ENCODE measurements around the gene HINFP.
"Not testable (repeated sequence)": the region's sequence is repeated elsewhere in the genome, so short reads cannot be mapped to it uniquely, and the experiment has no call there.

The HINFP gene

GRCh38 chr11:119100994-119101758 is 20.2 kb upstream of the HINFP start:
- no peak for DNase-seq

DNA sequence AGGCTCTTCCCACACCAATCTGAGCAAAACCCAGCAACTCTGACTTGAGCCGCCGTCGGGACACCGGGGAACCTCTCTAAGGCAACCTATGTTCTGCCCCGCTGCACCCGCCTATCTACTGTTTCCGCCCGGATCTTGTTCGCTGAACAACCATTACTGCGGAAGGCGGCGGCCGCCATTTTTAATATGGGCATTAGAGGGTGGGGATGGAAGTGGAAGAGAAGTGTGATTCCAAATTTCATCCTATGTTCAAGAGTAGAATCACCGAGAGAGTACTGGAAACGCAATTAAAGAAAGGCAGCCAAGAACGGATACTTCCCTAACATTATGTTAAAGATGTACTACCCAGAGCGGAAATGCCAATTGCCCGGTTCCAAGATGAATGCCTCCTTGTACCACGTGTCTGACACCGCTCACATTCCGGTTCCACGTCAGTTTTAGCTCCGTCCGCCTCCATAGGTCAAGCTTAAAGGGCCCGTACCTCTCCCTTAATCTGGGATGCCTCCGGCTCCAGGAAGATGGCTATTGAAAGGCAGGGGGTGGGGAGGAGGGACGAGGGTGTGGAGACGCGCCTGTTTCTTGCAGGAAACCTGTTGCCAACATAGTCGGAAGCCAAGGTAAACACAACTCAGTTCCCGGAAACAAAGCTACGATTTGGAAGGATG is 19.5 kb upstream of the HINFP start, which contains the start of gene DPAGT1:
DPAGT1 (minus strand) TSS at position 95 of the 665 bp plus-strand sequence. CDS start 198 bp downstream, outside the sequence.
- DNase-seq, result peak; percentile 62

GRCh38 chr11:119103161-119103664 is 18.2 kb upstream of the HINFP start:
- not testable (repeated sequence) for DNase-seq

DNA sequence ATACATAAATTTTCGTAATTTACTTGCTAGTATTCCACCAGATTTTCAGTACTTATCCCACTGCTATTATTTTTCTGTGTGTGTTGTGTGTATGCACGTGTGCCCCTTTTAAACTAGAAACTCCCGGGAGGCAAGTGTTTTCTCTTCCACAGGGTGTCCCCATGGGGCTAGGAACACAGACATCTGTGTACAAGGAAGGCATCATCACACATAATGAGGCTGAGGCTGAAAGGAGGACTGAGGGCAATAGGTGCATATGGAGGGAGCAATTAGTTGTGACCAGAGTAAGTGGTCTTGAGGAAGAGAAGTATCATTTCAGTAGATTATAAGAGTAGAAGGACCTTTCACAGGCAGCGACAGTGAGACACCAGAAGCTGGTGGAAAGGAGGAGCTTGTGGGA is 17.6 kb upstream of the HINFP start:
- peak; percentile 29 for DNase-seq

- peak; percentile 43 for DNase-seq
Observed at GRCh38 chr11:119106564-119107537, 14.5 kb upstream of the HINFP start, which contains the start of gene C2CD2L. TSS of gene C2CD2L (plus strand) at chr11:119107344. CDS start at chr11:119107742, 398 bp downstream.

DNA sequence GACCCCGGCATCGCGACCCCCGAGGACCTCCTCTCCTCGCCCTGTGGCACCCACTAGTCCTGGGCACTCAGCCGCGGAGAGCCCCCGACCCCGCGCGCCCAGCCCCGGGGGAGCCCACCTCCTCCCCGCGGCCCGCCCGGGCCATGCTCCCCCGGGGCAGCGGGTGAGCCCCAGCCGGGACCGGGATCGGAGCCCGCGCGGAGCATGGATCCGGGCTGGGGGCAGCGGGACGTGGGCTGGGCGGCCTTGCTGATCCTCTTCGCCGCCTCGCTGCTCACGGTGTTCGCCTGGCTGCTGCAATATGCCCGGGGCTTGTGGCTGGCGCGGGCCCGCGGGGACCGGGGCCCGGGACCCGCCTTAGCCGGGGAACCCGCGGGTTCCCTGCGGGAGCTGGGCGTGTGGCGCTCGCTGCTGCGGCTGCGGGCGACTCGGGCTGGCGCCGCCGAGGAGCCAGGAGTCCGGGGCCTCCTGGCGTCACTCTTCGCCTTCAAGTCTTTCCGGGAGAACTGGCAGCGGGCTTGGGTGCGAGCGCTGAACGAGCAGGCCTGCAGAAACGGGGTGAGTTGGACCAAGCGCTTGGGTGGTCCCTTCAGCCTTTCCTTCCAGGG is 13.7 kb upstream of the HINFP start:
- no peak for DNase-seq

DNA sequence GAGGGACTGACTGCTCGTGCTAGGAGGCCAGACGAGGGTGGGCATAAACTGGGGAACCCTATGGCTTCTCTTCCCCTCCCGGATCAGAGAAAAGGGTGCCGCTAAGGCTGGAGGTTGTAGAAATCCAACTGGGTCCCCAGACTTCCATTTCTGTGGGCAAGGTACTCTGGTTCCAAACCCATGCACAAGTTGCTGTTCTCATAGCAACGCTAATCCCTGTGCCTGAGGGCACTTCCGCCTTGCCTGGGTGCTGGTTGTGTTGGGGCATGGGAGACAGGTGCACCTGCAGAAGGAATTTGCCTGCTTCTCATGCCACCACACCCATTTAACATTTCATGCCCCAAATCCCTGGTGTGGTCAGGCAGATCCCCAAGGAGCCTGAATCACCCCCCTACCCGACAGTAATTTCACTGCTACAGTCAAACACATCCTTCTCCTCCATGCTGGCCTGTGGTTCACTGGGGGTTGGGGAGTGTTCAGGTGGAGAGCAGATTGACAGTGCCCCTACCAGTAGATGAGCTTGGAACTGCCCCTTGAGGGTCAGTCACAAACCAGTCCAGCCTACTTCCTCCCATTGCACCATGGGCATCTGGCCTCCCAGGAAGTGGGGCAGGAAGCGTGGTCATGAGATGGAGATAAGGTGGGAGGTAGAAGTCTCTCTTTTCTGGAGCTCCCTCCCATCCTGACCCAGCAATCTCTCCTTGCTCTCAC is 13.1 kb upstream of the HINFP start:
- no peak for DNase-seq

DNA sequence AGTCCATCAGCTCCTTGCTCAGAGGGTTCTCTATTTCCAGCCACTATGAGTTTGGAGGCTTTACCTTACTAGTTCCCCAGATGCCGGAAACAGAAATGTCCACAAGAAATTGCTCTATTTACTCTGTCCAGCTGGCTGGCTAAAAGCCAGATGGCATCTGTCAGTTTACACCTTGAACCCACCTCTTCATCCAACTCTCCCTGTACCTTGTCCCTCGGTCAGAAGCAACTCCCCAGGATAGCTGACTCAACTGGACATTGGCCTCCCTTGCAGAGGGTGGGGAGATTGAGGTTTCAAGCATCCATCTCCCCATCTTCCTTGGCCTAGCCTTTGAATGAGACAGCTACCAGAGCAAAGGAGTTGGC is 12.5 kb upstream of the HINFP start:
- DNase-seq, result no peak

DNA sequence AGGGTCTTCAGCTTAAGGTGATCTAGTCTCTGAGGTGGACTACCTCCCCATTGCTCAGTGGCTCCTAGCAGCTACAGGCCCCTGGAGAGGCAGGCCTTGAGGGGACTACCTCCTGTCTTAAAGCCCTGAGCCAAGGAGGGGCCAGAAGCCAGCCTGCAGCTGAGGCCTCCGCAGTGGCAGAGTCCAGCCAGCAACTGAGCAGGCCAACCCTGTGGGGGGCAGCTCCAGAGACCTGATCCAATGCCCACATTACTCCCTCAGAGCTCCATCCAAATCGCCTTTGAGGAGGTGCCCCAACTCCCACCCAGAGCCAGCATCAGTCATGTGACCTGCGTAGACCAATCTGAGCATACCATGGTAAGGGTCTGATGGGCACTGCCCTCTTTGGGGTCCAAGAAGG is 11.5 kb upstream of the HINFP start:
- DNase-seq, result no peak

DNA sequence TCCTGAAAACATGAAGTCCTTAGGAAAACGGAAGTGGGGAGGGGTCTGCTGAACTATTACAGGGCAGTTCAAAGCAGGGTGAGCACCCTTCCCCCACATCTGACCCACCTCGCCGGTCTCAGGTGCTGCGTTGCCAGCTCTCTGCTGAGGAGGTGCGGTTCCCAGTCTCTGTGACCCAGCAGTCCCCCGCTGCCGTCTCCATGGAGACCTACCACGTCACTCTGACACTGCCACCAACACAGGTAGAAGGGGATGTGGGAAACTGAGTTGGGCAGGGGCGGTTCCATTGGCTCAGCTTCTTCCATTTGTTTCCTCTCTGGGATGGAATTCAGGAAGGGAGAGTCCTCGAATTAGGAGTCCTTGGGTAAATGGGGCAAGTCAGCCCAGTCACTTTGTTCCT is 10.9 kb upstream of the HINFP start:
- DNase-seq, result no peak

DNA sequence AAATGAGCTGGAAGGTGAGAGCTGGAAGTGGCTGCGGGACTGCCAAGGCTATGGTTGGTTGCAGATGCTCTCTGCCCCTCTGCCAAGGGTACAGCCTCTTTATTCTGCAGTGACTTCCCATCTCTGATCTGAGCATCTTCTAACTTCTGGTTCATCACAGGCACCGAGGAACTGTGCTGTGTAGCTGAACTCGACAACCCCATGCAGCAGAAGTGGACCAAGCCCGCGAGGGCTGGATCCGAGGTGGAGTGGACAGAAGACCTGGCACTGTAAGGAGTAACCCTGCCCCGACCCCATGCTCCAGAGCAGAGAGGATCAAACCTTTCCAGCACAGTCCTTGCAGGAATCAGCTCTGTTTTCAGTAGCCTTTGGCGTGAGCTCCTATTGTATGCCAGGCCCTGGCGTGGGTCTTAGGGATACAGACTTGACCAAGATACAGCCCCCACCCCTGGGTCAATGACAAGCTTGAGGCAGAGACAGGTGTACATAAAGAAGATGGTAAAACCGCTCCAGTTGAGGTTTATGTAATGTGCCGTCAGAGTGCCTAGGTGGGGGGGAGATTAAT is 9.9 kb upstream of the HINFP start:
- no peak for DNase-seq

- no peak for DNase-seq
Observed at GRCh38 chr11:119112314-119113020, 8.9 kb upstream of the HINFP start.

DNA sequence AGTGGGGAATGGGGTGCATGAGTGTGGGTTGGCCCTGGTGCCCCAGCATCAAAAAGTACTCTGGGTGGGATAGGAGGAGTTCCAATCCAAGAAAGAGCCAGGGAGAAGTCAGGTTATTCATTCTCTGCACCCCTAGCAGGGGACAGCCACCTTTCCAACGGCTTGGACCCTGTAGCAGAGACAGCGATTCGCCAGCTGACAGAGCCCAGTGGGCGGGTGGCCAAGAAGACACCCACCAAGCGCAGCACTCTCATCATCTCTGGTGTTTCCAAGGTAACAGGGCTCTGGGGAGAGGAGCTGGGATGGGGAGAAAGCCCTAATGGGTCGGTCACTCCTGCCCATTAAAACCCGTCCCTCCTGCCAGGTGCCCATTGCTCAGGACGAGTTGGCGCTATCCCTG is 7.7 kb upstream of the HINFP start:
- no peak for DNase-seq

DNA sequence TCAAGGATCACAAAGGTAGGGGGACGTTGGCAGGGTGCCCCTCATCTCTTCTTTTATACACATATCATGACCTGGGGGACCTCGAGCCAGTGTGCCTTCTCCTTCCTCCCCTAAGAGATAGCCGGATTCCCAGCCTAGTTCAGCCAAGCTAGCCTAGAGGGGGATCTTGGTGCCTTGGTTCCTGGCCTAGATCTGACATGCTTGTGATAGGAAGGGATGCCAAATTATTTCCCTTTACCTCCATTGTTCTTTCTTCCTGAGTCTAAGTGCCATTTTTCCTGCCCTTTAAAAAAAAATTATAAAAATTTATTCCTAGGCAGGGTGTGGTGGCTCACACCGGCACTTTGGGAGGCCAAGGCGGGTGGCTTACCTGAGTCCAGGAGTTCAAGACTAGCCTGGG is 7.0 kb upstream of the HINFP start:
- DNase-seq, result no peak

DNA sequence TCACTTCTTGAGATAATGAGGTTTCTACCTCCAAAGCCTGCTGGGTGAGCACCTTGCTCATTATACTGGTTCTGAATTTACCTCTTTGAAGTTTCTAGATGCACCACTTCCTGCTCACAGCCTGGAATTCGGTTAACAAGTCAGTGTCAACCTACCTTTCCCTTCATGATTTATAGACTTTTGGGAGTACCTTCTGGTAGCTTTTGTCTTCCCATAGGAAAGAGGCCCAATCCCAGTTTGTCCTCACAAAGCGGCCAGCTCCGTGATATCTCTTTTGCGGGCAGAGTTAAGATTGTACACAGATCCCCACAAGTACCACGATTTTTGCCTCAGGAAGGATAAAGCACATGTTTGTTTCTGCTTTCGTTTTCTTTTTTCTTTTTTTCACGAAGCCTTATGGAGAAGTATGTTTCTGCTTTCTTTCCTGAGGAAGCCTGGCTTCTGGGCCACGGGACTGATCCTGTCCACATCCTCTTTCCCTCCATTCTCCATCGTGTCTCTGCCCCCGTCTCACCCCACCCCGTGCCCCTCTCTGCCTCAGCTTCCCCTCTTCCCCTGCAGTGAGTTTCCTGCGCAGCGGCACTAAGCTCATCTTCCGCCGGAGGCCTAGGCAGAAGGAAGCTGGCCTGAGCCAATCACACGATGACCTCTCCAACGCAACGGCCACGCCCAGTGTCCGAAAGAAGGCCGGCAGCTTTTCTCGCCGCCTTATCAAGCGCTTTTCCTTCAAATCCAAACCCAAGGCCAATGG is 5.7 kb upstream of the HINFP start:
- DNase-seq, result no peak

DNA sequence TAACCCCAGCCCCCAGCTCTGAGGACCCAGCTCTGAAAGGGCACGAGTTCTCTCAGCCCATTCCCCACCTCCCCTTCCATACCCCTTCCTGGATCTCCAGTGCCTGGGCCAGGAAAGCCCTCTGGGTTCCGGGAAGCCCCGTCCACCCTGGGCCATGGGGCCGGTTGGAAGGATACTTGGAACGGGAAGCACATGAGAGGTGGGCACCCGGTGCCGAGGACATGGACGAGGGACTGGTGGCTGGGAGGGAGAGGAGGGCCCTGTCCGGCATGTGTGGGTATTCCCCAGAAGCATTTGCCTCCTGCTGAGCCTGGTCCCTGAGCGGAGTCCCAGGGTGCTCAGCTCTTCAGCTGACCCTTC is 5.2 kb upstream of the HINFP start:
- DNase-seq, result no peak

DNA sequence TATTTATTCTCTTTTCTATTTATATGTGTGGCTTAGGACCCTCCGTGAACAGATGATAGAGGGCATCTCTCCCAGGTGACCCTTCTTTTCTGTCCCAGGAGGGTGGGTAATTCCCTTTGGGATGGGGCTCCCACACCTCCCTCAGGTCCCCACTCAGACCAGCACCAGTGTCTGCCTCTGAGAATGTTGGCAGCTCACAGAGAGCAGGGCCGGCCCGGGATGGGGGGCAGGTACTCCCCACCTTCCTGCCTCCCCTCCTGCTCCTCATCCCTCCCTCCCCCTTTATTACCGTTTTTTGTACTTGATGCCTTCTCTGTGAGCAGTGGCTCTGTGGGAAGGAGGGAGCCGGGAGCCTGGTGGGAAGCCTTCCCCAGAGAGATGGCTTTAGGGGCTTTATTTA is 4.8 kb upstream of the HINFP start:
- DNase-seq, result no peak

DNA sequence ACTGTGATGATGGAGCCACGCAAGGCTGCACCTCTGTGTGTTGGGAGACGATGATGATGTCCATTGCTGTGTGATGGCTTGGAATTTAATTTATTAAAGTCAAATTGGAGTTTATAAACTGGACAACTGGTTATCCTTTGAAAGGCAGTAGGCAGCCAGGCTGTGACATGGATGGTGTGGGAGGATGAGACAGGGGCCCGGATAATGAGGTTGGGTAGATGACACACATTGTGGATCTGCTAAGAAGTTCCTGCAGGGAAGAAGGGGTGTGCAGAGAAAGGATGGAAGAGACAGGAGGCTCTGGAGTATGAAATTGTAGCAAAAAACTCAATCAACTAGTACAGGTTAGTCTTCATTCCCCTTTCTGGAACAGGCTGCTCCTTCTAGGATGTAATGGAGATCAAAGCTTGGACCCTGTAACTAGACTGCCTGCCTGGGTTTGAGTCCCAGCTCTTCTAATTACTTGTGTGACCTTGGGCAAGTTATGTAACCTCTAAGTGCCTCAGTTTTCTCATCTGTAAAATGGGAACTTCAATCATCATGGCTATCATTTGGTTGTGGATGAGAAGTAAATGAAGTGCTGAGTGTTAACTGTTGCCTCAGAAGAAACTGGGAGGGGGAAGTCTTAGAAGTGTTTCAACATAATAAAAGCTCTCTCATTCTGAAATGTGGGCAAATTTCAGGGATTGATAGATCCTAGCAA is 4.2 kb upstream of the HINFP start:
- no peak for DNase-seq

- no peak for DNase-seq
Observed at GRCh38 chr11:119118227-119118626, 3.2 kb upstream of the HINFP start.

DNA sequence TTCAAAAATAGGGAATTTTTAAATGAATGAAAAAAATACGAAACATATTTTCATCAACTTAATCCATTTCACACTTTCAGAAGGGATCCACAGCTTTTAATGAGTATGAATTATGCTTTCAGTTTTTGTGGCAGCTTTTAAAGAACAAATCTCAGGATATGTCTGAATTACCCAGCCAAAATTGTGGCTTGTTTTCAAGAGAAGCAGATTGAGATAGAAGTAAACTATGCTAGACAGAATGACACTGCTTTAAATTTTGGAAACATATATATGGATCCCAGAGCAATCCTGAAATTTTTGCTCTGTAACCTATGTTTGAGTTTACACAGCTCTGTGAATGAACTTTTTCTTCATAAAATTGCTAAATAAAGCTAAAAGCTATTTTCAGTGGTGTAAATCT is 2.4 kb upstream of the HINFP start:
- no peak for DNase-seq

Measured in NCI-H1694 (cell line).